GM13976 (cell line): ENCODE data around the gene HOXB1.

Experiments
- DNase-seq: peaks from one replicate; pipeline ENCODE4 v3.0.0; 2012; ENCODE audit warnings: low spot score
- CTCF ChIP-seq: IDR thresholded peaks from 2 replicates; pipeline ENCODE4 v1.5.1; 2012; ENCODE audit warnings: borderline replicate concordance, mild to moderate bottlenecking; ENCODE audit not compliant: insufficient read depth; ENCODE audit errors: extremely low read depth, missing control alignments, control extremely low read depth
- in situ Hi-C: fragments of 300-500 bp; cut with MboI; formaldehyde crosslinking; loops from one replicate; pipeline ENCODE4 v1.12.0; 2022; ENCODE audit warnings: low sequenced_read_pairs, mixed read lengths, inconsistent platforms; ENCODE audit not compliant: unreplicated experiment

HOXB1 gene

GRCh38 chr17:48519427-48519826, 11.4 kb downstream of the HOXB1 start:
- TF ChIP-seq CTCF: no peak
- no peak for DNase-seq
- in situ Hi-C loops: no loop called here

- in situ Hi-C loops: no loop called here
- no peak for TF ChIP-seq CTCF
- no peak for DNase-seq
These were observed 13.3 kb downstream of the HOXB1 start for GRCh38 chr17:48517478-48517877.

GRCh38 chr17:48515925-48516900, 14.6 kb downstream of the HOXB1 start:
- TF ChIP-seq CTCF: no peak
- in situ Hi-C loops: no loop called here
- no peak for DNase-seq

- no peak for DNase-seq
- no peak for TF ChIP-seq CTCF
- in situ Hi-C loops: no loop called here
These were observed 16.3 kb downstream of the HOXB1 start for GRCh38 chr17:48514477-48514876.

- TF ChIP-seq CTCF: no peak
- in situ Hi-C loops: no loop called here
- DNase-seq: no peak
These were observed 16.9 kb downstream of the HOXB1 start for GRCh38 chr17:48513666-48514455.

GRCh38 chr17:48513097-48513496, 17.7 kb downstream of the HOXB1 start:
- in situ Hi-C loops: no loop called here
- TF ChIP-seq CTCF: no peak
- DNase-seq: no peak
